ACC112 (cell line): ENCODE data around the gene SYTL5.

ENCODE experiments used
- H2AFZ ChIP-seq: fragments of 200-600 bp; sonication (generic); one replicate; pipeline ENCODE4 v1.6.0; 2017; ENCODE audit warnings: antibody characterized with exemption, low read length; ENCODE audit not compliant: unreplicated experiment
- H3K27ac ChIP-seq: fragments of 200-600 bp; sonication (generic); 2 replicates; pipeline ENCODE4 v1.5.1; 2014; ENCODE audit warnings: low read depth, mild to moderate bottlenecking, antibody characterized with exemption, low read length, moderate library complexity
- H3K27me3 ChIP-seq: fragments of 200-600 bp; sonication (generic); 2 replicates; pipeline ENCODE4 v1.6.1; 2014; ENCODE audit warnings: mild to moderate bottlenecking, antibody characterized with exemption, low read length, moderate library complexity, mixed read lengths; ENCODE audit not compliant: insufficient read depth
- H3K36me3 ChIP-seq: fragments of 200-600 bp; sonication (generic); 2 replicates; pipeline ENCODE4 v1.6.1; 2016; ENCODE audit warnings: mild to moderate bottlenecking, antibody characterized with exemption, low read length, moderate library complexity, mixed read lengths; ENCODE audit not compliant: insufficient read depth
- H3K4me1 ChIP-seq: fragments of 200-600 bp; sonication (generic); one replicate; pipeline ENCODE4 v1.6.1; 2016; ENCODE audit warnings: low read length, mixed read lengths; ENCODE audit not compliant: insufficient read depth, unreplicated experiment, control insufficient read depth
- H3K4me3 ChIP-seq: fragments of 200-600 bp; sonication (generic); 2 replicates; pipeline ENCODE4 v1.5.1; 2014; ENCODE audit warnings: mild to moderate bottlenecking, low read depth, low read length
- H3K79me2 ChIP-seq: fragments of 200-600 bp; sonication (generic); one replicate; pipeline ENCODE4 v1.6.0; 2016; ENCODE audit warnings: low read length; ENCODE audit not compliant: control insufficient read depth, unreplicated experiment, insufficient read depth

The SYTL5 gene

GRCh38 chrX:37993176-37993575, 13.2 kb upstream of the SYTL5 start:
- Histone ChIP-seq H3K27me3 (no peaks in the 10 kb centered on the region), H3K36me3 (no peaks in the 10 kb centered on the region), H3K4me1 (peaks cover under 1% of the 10 kb centered on the region), H3K4me3 (no peak overlapping the region), H3K79me2 (no peaks in the 10 kb centered on the region), H3K27ac (no peak overlapping the region), H2AFZ (no peak overlapping the region)

- Histone ChIP-seq H3K4me1 (peaks cover 4% of the 10 kb centered on the region), H3K36me3 (no peaks in the 10 kb centered on the region), H3K79me2 (no peaks in the 10 kb centered on the region), H3K27ac (no peak overlapping the region), H2AFZ (no peak overlapping the region), H3K4me3 (no peak overlapping the region), H3K27me3 (no peaks in the 10 kb centered on the region)
Observed at GRCh38 chrX:37993837-37994619, 12.3 kb upstream of the SYTL5 start.

- Histone ChIP-seq H3K36me3 (no peaks in the 10 kb centered on the region), H3K79me2 (no peaks in the 10 kb centered on the region), H3K27ac (no peak overlapping the region), H3K27me3 (no peaks in the 10 kb centered on the region), H3K4me1 (peaks cover 4% of the 10 kb centered on the region), H3K4me3 (no peak overlapping the region), H2AFZ (no peak overlapping the region)
Observed at GRCh38 chrX:37995428-37995827, 10.9 kb upstream of the SYTL5 start.

- H3K79me2 ChIP-seq, result no peaks in the 10 kb centered on the region
- H3K4me1 ChIP-seq, result peaks cover 4% of the 10 kb centered on the region
- no peaks in the 10 kb centered on the region for H3K27me3 ChIP-seq
- no peak overlapping the region for H2AFZ ChIP-seq
- no peaks in the 10 kb centered on the region for H3K36me3 ChIP-seq
- H3K27ac ChIP-seq, result no peak overlapping the region
- no peak overlapping the region for H3K4me3 ChIP-seq
Observed at GRCh38 chrX:37997096-37997495, 9.3 kb upstream of the SYTL5 start.

- Histone ChIP-seq H2AFZ (no peak overlapping the region), H3K4me3 (no peak overlapping the region)
Observed at GRCh38 chrX:37998586-37999262, 7.6 kb upstream of the SYTL5 start.

GRCh38 chrX:38000706-38001105, 5.6 kb upstream of the SYTL5 start:
- no peak overlapping the region for H3K4me3 ChIP-seq
- no peak overlapping the region for H2AFZ ChIP-seq
- no peaks in the 10 kb centered on the region for H3K36me3 ChIP-seq
- H3K4me1 ChIP-seq, result peaks cover 4% of the 10 kb centered on the region
- no peaks in the 10 kb centered on the region for H3K27me3 ChIP-seq
- no peak overlapping the region for H3K27ac ChIP-seq
- no peaks in the 10 kb centered on the region for H3K79me2 ChIP-seq

More at GRCh38 chrX:37998586-37999262, 7.6 kb upstream of the SYTL5 start:
- Histone ChIP-seq H3K36me3 (no peaks in the 10 kb centered on the region), H3K27me3 (no peaks in the 10 kb centered on the region), H3K79me2 (no peaks in the 10 kb centered on the region), H3K27ac (no peak overlapping the region), H3K4me1 (peaks cover 4% of the 10 kb centered on the region)

- no peaks in the 10 kb centered on the region for H3K27me3 ChIP-seq
- H3K4me3 ChIP-seq, result no peak overlapping the region
- no peaks in the 10 kb centered on the region for H3K79me2 ChIP-seq
- H3K27ac ChIP-seq, result no peak overlapping the region
- no peak overlapping the region for H2AFZ ChIP-seq
- H3K36me3 ChIP-seq, result no peaks in the 10 kb centered on the region
- no peaks in the 10 kb centered on the region for H3K4me1 ChIP-seq
Observed at GRCh38 chrX:38004046-38004445, 2.3 kb upstream of the SYTL5 start.

- Histone ChIP-seq H3K27me3 (no peaks in the 10 kb centered on the region), H3K4me3 (no peak overlapping the region), H2AFZ (no peak overlapping the region), H3K79me2 (no peaks in the 10 kb centered on the region), H3K36me3 (no peaks in the 10 kb centered on the region), H3K4me1 (no peaks in the 10 kb centered on the region), H3K27ac (no peak overlapping the region)
Observed at GRCh38 chrX:38006778-38007177, 425 bp downstream of the SYTL5 start.

GRCh38 chrX:38008658-38009057, 2.3 kb downstream of the SYTL5 start:
- H3K27ac ChIP-seq, result no peak overlapping the region
- no peaks in the 10 kb centered on the region for H3K4me1 ChIP-seq

GRCh38 chrX:38009641-38010040, 3.3 kb downstream of the SYTL5 start:
- H2AFZ ChIP-seq, result no peak overlapping the region
- H3K36me3 ChIP-seq, result no peaks in the 10 kb centered on the region
- H3K27ac ChIP-seq, result no peak overlapping the region
- no peaks in the 10 kb centered on the region for H3K4me1 ChIP-seq
- H3K27me3 ChIP-seq, result no peaks in the 10 kb centered on the region
- no peaks in the 10 kb centered on the region for H3K79me2 ChIP-seq
- H3K4me3 ChIP-seq, result no peak overlapping the region

More at GRCh38 chrX:38008658-38009057, 2.3 kb downstream of the SYTL5 start:
- H2AFZ ChIP-seq, result no peak overlapping the region
- H3K79me2 ChIP-seq, result no peaks in the 10 kb centered on the region
- H3K4me3 ChIP-seq, result no peak overlapping the region
- H3K27me3 ChIP-seq, result no peaks in the 10 kb centered on the region
- H3K36me3 ChIP-seq, result no peaks in the 10 kb centered on the region
